ENCODE data around the gene ADGB. TPM values are rescaled to one million over a fixed set of nuclear protein-coding genes. Genes with fewer than 3 reads are reported as not detected.

Gene ADGB
- total and polyA plus RNA-seq, 2 donors (not counting 1 experiment from before 2014, with no cell fraction given), result not detected

- Histone ChIP-seq H3K36me3 (ENCODE audit: control insufficient read depth, insufficient read depth, low read length) (no peaks in the 10 kb centered on the region), H3K4me3 (replicated peaks in 1 of 4; ENCODE audit: control extremely low read depth in 1 of 4, insufficient read depth in 1 of 4, low read depth in 3 of 4, low read length in 4 of 4) (no peak overlapping the region), H4K20me1 (ENCODE audit: control insufficient read depth, extremely low read depth, insufficient read depth, low read length) (no peaks in the 10 kb centered on the region), H3K4me1 (ENCODE audit: control insufficient read depth, extremely low read depth, insufficient read depth, low read length) (no peaks in the 10 kb centered on the region), H3K9ac (ENCODE audit: insufficient read depth, low read length) (no peak overlapping the region), H3K27me3 (ENCODE audit: control insufficient read depth, insufficient read depth, low read length) (no peaks in the 10 kb centered on the region), H2AFZ (ENCODE audit: low read length) (no peak overlapping the region), H3K27ac (ENCODE audit: insufficient read depth, low read length) (no peak overlapping the region), H3K4me2 (ENCODE audit: extremely low read depth, insufficient read depth, low read length) (no peak overlapping the region), H3K79me2 (ENCODE audit: control insufficient read depth, insufficient read depth, low read length) (no peaks in the 10 kb centered on the region), H3K9me3 (ENCODE audit: control insufficient read depth, insufficient read depth, low read depth, low read length) (no peaks in the 10 kb centered on the region)
- no peak for TF ChIP-seq CTCF (conservative IDR thresholded peaks at IDR 0.05 in 1 of 2, IDR thresholded peaks at IDR 0.05 in 1 of 2; ENCODE audit: low read depth in 1 of 2, low read length in 2 of 2)
- no peak for DNase-seq (ENCODE audit: low read depth in 2 of 2)
Measured at GRCh38 chr6:146693342-146693741, 94.6 kb downstream of the ADGB start.

GRCh38 chr6:146697921-146698320 is 99.1 kb downstream of the ADGB start:
- H3K4me1 ChIP-seq (ENCODE audit: control insufficient read depth, extremely low read depth, insufficient read depth, low read length), result no peaks in the 10 kb centered on the region
- H3K9ac ChIP-seq (ENCODE audit: insufficient read depth, low read length), result no peak overlapping the region
- no peaks in the 10 kb centered on the region for H3K36me3 ChIP-seq (ENCODE audit: control insufficient read depth, insufficient read depth, low read length)
- no peaks in the 10 kb centered on the region for H3K79me2 ChIP-seq (ENCODE audit: control insufficient read depth, insufficient read depth, low read length)
- no peak overlapping the region for H3K27ac ChIP-seq (ENCODE audit: insufficient read depth, low read length)
- H3K4me3 ChIP-seq (replicated peaks in 1 of 4; ENCODE audit: control extremely low read depth in 1 of 4, insufficient read depth in 1 of 4, low read depth in 3 of 4, low read length in 4 of 4), result no peak overlapping the region
- no peaks in the 10 kb centered on the region for H4K20me1 ChIP-seq (ENCODE audit: control insufficient read depth, extremely low read depth, insufficient read depth, low read length)
- H3K9me3 ChIP-seq (ENCODE audit: control insufficient read depth, insufficient read depth, low read depth, low read length), result no peaks in the 10 kb centered on the region
- H3K4me2 ChIP-seq (ENCODE audit: extremely low read depth, insufficient read depth, low read length), result no peak overlapping the region
- no peak overlapping the region for H2AFZ ChIP-seq (ENCODE audit: low read length)
- peak in 1 of 2 donors; percentile 22 for DNase-seq (ENCODE audit: low read depth in 2 of 2)
- H3K27me3 ChIP-seq (ENCODE audit: control insufficient read depth, insufficient read depth, low read length), result no peaks in the 10 kb centered on the region
- TF ChIP-seq EZH2 (IDR thresholded peaks at IDR 0.05; ENCODE audit: low read length, missing control alignments), result no peak
- no peak for TF ChIP-seq CTCF (conservative IDR thresholded peaks at IDR 0.05 in 1 of 2, IDR thresholded peaks at IDR 0.05 in 1 of 2; ENCODE audit: low read depth in 1 of 2, low read length in 2 of 2)

GRCh38 chr6:146700078-146700686 is 101.4 kb downstream of the ADGB start:
- H3K27ac ChIP-seq (ENCODE audit: insufficient read depth, low read length), result no peak overlapping the region
- DNase-seq (ENCODE audit: low read depth in 2 of 2), result peak; percentile 73 to 89
- H3K79me2 ChIP-seq (ENCODE audit: control insufficient read depth, insufficient read depth, low read length), result no peaks in the 10 kb centered on the region
- TF ChIP-seq EZH2 (IDR thresholded peaks at IDR 0.05; ENCODE audit: low read length, missing control alignments), result no peak
- peak; percentile 65 to 71 for TF ChIP-seq CTCF (conservative IDR thresholded peaks at IDR 0.05 in 1 of 2, IDR thresholded peaks at IDR 0.05 in 1 of 2; ENCODE audit: low read depth in 1 of 2, low read length in 2 of 2)
- H3K9ac ChIP-seq (ENCODE audit: insufficient read depth, low read length), result no peak overlapping the region
- H3K36me3 ChIP-seq (ENCODE audit: control insufficient read depth, insufficient read depth, low read length), result no peaks in the 10 kb centered on the region
- no peak overlapping the region for H3K4me3 ChIP-seq (replicated peaks in 1 of 4; ENCODE audit: control extremely low read depth in 1 of 4, insufficient read depth in 1 of 4, low read depth in 3 of 4, low read length in 4 of 4)
- H3K4me1 ChIP-seq (ENCODE audit: control insufficient read depth, extremely low read depth, insufficient read depth, low read length), result no peaks in the 10 kb centered on the region
- no peaks in the 10 kb centered on the region for H4K20me1 ChIP-seq (ENCODE audit: control insufficient read depth, extremely low read depth, insufficient read depth, low read length)
- no peaks in the 10 kb centered on the region for H3K27me3 ChIP-seq (ENCODE audit: control insufficient read depth, insufficient read depth, low read length)
- H2AFZ ChIP-seq (ENCODE audit: low read length), result no peak overlapping the region
- H3K4me2 ChIP-seq (ENCODE audit: extremely low read depth, insufficient read depth, low read length), result no peak overlapping the region
- H3K9me3 ChIP-seq (ENCODE audit: control insufficient read depth, insufficient read depth, low read depth, low read length), result no peaks in the 10 kb centered on the region

Data from fibroblast of lung (primary cell).